PC-3 (cell line): ENCODE results near the gene CAMTA1. TPM values are rescaled to one million over a fixed set of nuclear protein-coding genes. Genes with fewer than 3 reads are reported as not detected.
A peak's percentile ranks its signal among the peaks of the same experiment; 100 is the strongest.

Source experiments
- ATAC-seq: fragments of 200-7000 bp; cut with Tn5 transposase; 2 replicates; pipeline ENCODE4 v1.9.1; 2020; ENCODE audit warnings: mild to moderate bottlenecking, moderate library complexity
- BruUV-seq: library from RNA; stranded (reverse); fragments of 400-500 nt; replicated peaks from 2 replicates; lab custom pipeline; 2021; lab: Mats Ljungman, UMichigan
- CTCF ChIA-PET: fragments of 300-600 bp; sonication (Branson Sonifier 250); formaldehyde crosslinking; loops from one replicate; lab custom pipeline; 2022; ENCODE audit warnings: antibody characterized with exemption; lab: Charles Lee
- POLR2A ChIA-PET: fragments of 300-600 bp; sonication (Branson Sonifier 250); formaldehyde crosslinking; loops from one replicate; lab custom pipeline; 2022; ENCODE audit warnings: antibody characterized with exemption; ENCODE audit not compliant: unreplicated experiment; lab: Charles Lee
- DNase-seq: peaks from one replicate; pipeline ENCODE4 v3.0.0-alpha.2; 2015
- H2AFZ ChIP-seq: fragments of 300-600 bp; sonication (generic); 2 replicates; pipeline ENCODE4 v1.6.0; 2016; ENCODE audit warnings: antibody characterized with exemption, low read length
- H3F3A ChIP-seq: fragments of 300-600 bp; sonication (generic); one replicate; pipeline ENCODE4 v1.6.0; 2017; ENCODE audit warnings: antibody characterized with exemption, low read length, control low read depth, mild to moderate bottlenecking; ENCODE audit not compliant: unreplicated experiment
- H3K27ac ChIP-seq: fragments of 300-600 bp; sonication (generic); 2 replicates; pipeline ENCODE4 v1.5.1; 2016; ENCODE audit warnings: mild to moderate bottlenecking, low read length
- H3K27me3 ChIP-seq: fragments of 300-600 bp; sonication (generic); 2 replicates; pipeline ENCODE4 v1.6.1; 2016; ENCODE audit warnings: low read length, mixed read lengths
- H3K36me3 ChIP-seq: fragments of 300-600 bp; sonication (generic); 2 replicates; pipeline ENCODE4 v1.6.1; 2016; ENCODE audit warnings: low read depth, mixed run types, low read length, mixed read lengths
- H3K4me1 ChIP-seq: fragments of 300-600 bp; sonication (generic); 2 replicates; pipeline ENCODE4 v1.5.1; 2016; ENCODE audit warnings: low read length; ENCODE audit not compliant: insufficient read depth
- H3K4me2 ChIP-seq: fragments of 300-600 bp; sonication (generic); 2 replicates; pipeline ENCODE4 v1.6.0; 2016; ENCODE audit warnings: low read length
- H3K4me3 ChIP-seq: fragments of 300-600 bp; sonication (generic); 2 replicates; pipeline ENCODE4 v1.5.1; 2016; ENCODE audit warnings: mild to moderate bottlenecking, low read length, mixed read lengths
- H3K79me2 ChIP-seq: fragments of 300-600 bp; sonication (generic); 2 replicates; pipeline ENCODE4 v1.6.1; 2017; ENCODE audit warnings: low read length, mixed read lengths
- H3K9ac ChIP-seq: fragments of 300-600 bp; sonication (generic); 2 replicates; pipeline ENCODE4 v1.6.0; 2016; ENCODE audit warnings: mild to moderate bottlenecking, low read length
- H3K9me2 ChIP-seq: fragments of 300-600 bp; sonication (generic); replicated peaks from 2 replicates; pipeline ENCODE4 v1.6.1; 2016; ENCODE audit warnings: mixed run types, low read length, mixed read lengths
- H3K9me3 ChIP-seq: fragments of 300-600 bp; sonication (generic); 2 replicates; pipeline ENCODE4 v1.6.1; 2016; ENCODE audit warnings: low read length, mixed read lengths
- H4K20me1 ChIP-seq: fragments of 300-600 bp; sonication (generic); 2 replicates; pipeline ENCODE4 v1.6.1; 2016; ENCODE audit warnings: low read length, mixed read lengths
- CTCF ChIP-seq: fragments of 300-600 bp; sonication (generic); conservative IDR thresholded peaks from 2 replicates; pipeline ENCODE4 v1.5.1; 2017; ENCODE audit warnings: antibody characterized with exemption, low read depth, mild to moderate bottlenecking, low read length
- EZH2 ChIP-seq: fragments of 300-600 bp; sonication (generic); IDR thresholded peaks from one replicate; pipeline ENCODE4 v1.6.1; 2017; ENCODE audit warnings: antibody characterized with exemption, mild to moderate bottlenecking, low read length; ENCODE audit not compliant: unreplicated experiment
- EZH2phosphoT487 ChIP-seq: fragments of 300-600 bp; sonication (generic); IDR thresholded peaks from 2 replicates; pipeline ENCODE4 v1.6.1; 2018; ENCODE audit warnings: mild to moderate bottlenecking, antibody characterized with exemption, low read length, borderline replicate concordance
- intact Hi-C: fragments of 100-400 bp; cut with micrococcal nuclease; formaldehyde crosslinking; loops from 2 replicates; pipeline ENCODE4 v1.9.0; 2023
- total RNA-seq: library from RNA; depleted of rRNA; stranded (reverse); fragments of >200 nt; gene quantifications from 2 replicates; pipeline ENCODE4 v1.2.3, GENCODE V29; 2014

The CAMTA1 gene
- total RNA-seq, 1 experiment from 2014 or later, result 40.8 TPM

DNA sequence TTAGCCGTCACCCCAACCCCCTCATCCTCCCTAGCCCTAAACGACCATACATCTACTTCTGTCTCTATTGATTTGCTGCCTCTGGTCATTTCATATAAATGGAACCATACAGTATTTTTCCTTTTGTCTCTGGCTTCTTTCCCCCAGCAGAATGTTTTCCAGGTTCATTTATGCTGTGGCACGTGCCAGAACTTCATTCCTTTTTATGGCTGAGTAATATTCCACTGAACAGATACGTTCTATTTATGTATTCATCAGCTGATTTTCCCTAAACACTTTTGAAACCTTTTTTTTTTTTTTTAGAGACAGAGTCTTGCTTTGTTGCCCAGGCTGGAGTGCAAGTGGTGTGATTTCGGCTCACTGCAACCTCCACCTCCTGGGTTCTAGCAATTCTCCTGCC is 181.1 kb downstream of the CAMTA1 start:
- POLR2A ChIA-PET, result interaction anchor here (0.6 kb wide), 1 partner anchor 141 kb away, joined by 24 read pairs; no protein-coding TSS in a partner anchor

DNA sequence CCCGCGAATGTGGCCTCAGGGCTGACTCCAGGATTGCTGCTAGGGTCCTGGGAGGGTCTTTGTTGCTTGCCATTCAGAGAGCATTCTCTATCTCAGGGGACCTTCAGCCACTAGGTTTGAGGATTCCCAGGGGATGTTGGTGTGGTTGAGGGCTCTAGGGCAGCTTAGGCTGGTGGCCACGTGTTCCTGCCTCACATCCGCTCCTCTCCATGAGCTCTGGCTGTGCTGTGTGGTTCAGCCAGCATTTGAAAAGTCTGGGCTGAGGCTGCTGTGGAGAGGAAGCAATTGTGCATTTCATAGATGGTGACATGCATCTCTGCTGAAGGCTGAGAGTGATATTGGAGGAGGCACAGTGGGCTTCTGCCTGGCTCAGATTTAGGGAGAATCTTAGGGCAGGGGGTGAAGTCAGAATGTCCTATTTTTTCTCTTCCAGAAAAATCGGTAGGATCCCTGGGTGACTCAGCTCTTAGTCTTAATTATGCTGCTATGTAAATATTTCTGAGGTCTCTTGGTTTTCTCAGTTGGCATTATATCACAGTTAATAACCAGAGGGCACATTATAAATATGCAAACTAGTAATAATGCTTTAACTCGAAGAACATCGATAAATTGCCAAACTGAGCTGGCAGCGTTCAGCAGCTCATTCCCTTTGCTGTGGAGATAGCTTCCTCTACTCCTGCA is 182.3 kb downstream of the CAMTA1 start:
- POLR2A ChIA-PET, result interaction anchor here (0.6 kb wide), 1 partner anchor 680 kb away, joined by 4 read pairs; no protein-coding TSS in a partner anchor
- no peak overlapping the region for H3K27ac ChIP-seq
- BruUV-seq, result no TSS peak
- H3K4me3 ChIP-seq, result no peak overlapping the region
- no peaks in the 10 kb centered on the region for H3F3A ChIP-seq
- 0 out of 2 replicates have a peak overlapping the region, but pooled peaks have one; percentile 55 for H2AFZ ChIP-seq
- intact Hi-C loops, result no loop called here
- no peaks in the 10 kb centered on the region for H3K36me3 ChIP-seq
- peak; percentile 60 for ATAC-seq
- H3K9me3 ChIP-seq, result no peaks in the 10 kb centered on the region
- H3K9me2 ChIP-seq, result no peaks in the 10 kb centered on the region
- CTCF ChIA-PET, result no interaction called here
- peaks cover 14% of the 10 kb centered on the region for H3K27me3 ChIP-seq
- no peaks in the 10 kb centered on the region for H4K20me1 ChIP-seq
- H3K9ac ChIP-seq, result no peak overlapping the region
- no peaks in the 10 kb centered on the region for H3K79me2 ChIP-seq
- TF ChIP-seq EZH2phosphoT487, result no peak
- TF ChIP-seq EZH2, result no peak
- TF ChIP-seq CTCF, result no peak
- H3K4me2 ChIP-seq, result peak overlapping the region; percentile 46
- peaks cover 15% of the 10 kb centered on the region for H3K4me1 ChIP-seq
- peak; percentile 26 for DNase-seq

More for the DNA sequence above, 181.1 kb downstream of the CAMTA1 start:
- DNase-seq (no peak), ATAC-seq (no peak)
- Histone ChIP-seq H3K9me2 (no peaks in the 10 kb centered on the region), H3K9ac (no peak overlapping the region), H3K27me3 (peaks cover 14% of the 10 kb centered on the region), H3K4me2 (no peak overlapping the region), H2AFZ (no peak overlapping the region), H3K79me2 (no peaks in the 10 kb centered on the region), H3K4me3 (no peak overlapping the region), H3K36me3 (no peaks in the 10 kb centered on the region), H3F3A (no peaks in the 10 kb centered on the region), H3K4me1 (peaks cover 15% of the 10 kb centered on the region), H4K20me1 (no peaks in the 10 kb centered on the region), H3K9me3 (no peaks in the 10 kb centered on the region), H3K27ac (no peak overlapping the region)
- no TSS peak for BruUV-seq
- no peak for TF ChIP-seq EZH2phosphoT487
- no peak for TF ChIP-seq CTCF
- no peak for TF ChIP-seq EZH2
- CTCF ChIA-PET, result interaction anchor here (0.7 to 0.9 kb wide), 2 partner anchors 11 to 569 kb away, joined by 4 to 6 read pairs; no protein-coding TSS in a partner anchor
- intact Hi-C loops, result no loop called here

DNA sequence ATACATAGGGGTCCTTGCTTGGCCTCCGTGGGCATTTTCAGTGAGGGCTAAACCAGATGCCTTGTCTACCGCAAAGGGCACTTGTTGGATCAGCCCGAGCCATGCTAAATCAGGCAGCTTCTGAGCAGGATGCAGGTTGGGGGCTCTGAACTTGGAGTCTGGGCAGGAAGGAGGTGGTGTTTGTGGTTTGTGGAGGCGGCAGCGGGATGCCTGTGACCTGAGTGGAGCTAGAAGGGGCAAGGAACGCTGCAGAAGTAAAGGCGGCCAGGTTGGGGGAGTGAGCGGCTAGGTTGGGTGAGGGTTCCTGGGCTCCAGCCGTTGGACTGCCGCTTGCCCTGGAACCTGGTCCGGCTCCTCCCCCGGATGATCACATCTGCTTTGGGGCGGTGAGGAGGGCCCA is 183.9 kb downstream of the CAMTA1 start:
- POLR2A ChIA-PET, result no interaction called here
- Histone ChIP-seq H3K4me2 (no peak overlapping the region), H3K4me3 (no peak overlapping the region), H3K9me3 (no peaks in the 10 kb centered on the region), H3K36me3 (no peaks in the 10 kb centered on the region), H3K9me2 (no peaks in the 10 kb centered on the region), H3K9ac (no peak overlapping the region), H2AFZ (no peak overlapping the region), H3K4me1 (peaks cover 15% of the 10 kb centered on the region), H3K79me2 (no peaks in the 10 kb centered on the region), H3K27ac (no peak overlapping the region), H4K20me1 (no peaks in the 10 kb centered on the region), H3F3A (no peaks in the 10 kb centered on the region), H3K27me3 (peaks cover 25% of the 10 kb centered on the region)
- ATAC-seq (no peak), DNase-seq (no peak)
- TF ChIP-seq EZH2, result no peak
- TF ChIP-seq CTCF, result no peak
- CTCF ChIA-PET, result no interaction called here
- intact Hi-C loops, result no loop called here
- BruUV-seq, result no TSS peak
